SK-N-SH (cell line): ENCODE results near the gene ETFRF1.

Experiments
- CTCF ChIP-seq: fragments of 200-600 bp; sonication (generic); IDR thresholded peaks from 2 replicates; pipeline ENCODE4 v1.6.1; 2017; ENCODE audit warnings: antibody characterized with exemption, mild to moderate bottlenecking, moderate library complexity
- EZH2phosphoT487 ChIP-seq: fragments of 200-600 bp; sonication (generic); IDR thresholded peaks from 2 replicates; pipeline ENCODE4 v1.6.1; 2017; ENCODE audit warnings: low read depth, mixed run types, mild to moderate bottlenecking, antibody characterized with exemption, moderate library complexity, borderline replicate concordance
- RFX5 ChIP-seq: IDR thresholded peaks from 2 replicates; pipeline ENCODE4 v1.6.1; 2012; ENCODE audit warnings: mild to moderate bottlenecking, improper control_type of control experiment, low read length

GRCh38 chr12:25187781-25188180 is 7.3 kb upstream of the ETFRF1 start:
- TF ChIP-seq CTCF (no peak), EZH2phosphoT487 (no peak), RFX5 (no peak)
